Body of pancreas (tissue), 4 donors: Measurements from ENCODE around the gene MYLK4. TPM values are rescaled to one million over a fixed set of nuclear protein-coding genes. Genes with fewer than 3 reads are reported as not detected.
A peak's percentile ranks its signal among the peaks of the same experiment; 100 is the strongest.

ENCODE experiments used
- ATAC-seq: fragments of 150-250 bp; one replicate; pipeline ENCODE4 v1.9.1; 2016
- DNase-seq, 4 donors: peaks; one replicate each; pipeline ENCODE4 v3.0.0-alpha.2; 2019
- H3K27ac ChIP-seq, 4 donors: fragments of 200-600 bp; sonication (generic); 1 replicate in 3 of 4; 2 replicates in 1 of 4; pipeline versions ENCODE4 v1.5.1 to v1.6.1; 2016 to 2019; ENCODE audit warnings: mild to moderate bottlenecking in 1 of 4, mixed read lengths in 1 of 4, moderate library complexity in 1 of 4
- H3K27me3 ChIP-seq, 2 donors: fragments of 200-600 bp; sonication (generic); one replicate each; pipeline ENCODE4 v1.6.0; 2016; ENCODE audit warnings: mild to moderate bottlenecking in 1 of 2
- H3K36me3 ChIP-seq, 2 donors: fragments of 200-600 bp; sonication (generic); replicated peaks in 1 of 2; 2 replicates each; pipeline ENCODE4 v1.5.1; 2016; ENCODE audit warnings: low read depth in 2 of 2; ENCODE audit not compliant: insufficient read depth in 1 of 2
- H3K4me1 ChIP-seq: fragments of 200-600 bp; sonication (generic); one replicate; pipeline ENCODE4 v1.6.0; 2016
- H3K4me3 ChIP-seq, 2 donors: fragments of 200-600 bp; sonication (generic); 1 replicate in 1 of 2; 2 replicates in 1 of 2; pipeline ENCODE4 v1.5.1; 2016 to 2019
- H3K9me3 ChIP-seq, 3 donors: fragments of 200-600 bp; sonication (generic); 1 replicate in 2 of 3; 2 replicates in 1 of 3; pipeline ENCODE4 v1.5.1; 2016
- CTCF ChIP-seq, 7 experiments: fragments of 450-650 bp in 4 of 7; fragments of 200-600 bp in 3 of 7; sonication (generic) in 3 of 7; IDR thresholded peaks; one replicate each; pipeline ENCODE4 v1.5.1; 2016 to 2019; ENCODE audit warnings: antibody characterized with exemption in 7 of 7
- POLR2A ChIP-seq, 3 donors: fragments of 450-650 bp; IDR thresholded peaks; one replicate each; pipeline ENCODE4 v1.6.1; 2016; ENCODE audit warnings: antibody characterized with exemption in 3 of 3, mild to moderate bottlenecking in 2 of 3
- WGBS, 2 donors: methylation state at CpG; one replicate each; pipeline ENCODE4 v1.1.5; 2017; 5-methylcytosine and 5-hydroxymethylcytosine counted together
- intact Hi-C: fragments of 100-400 bp; cut with DNase I; formaldehyde crosslinking; loops from one replicate; pipeline ENCODE4 v1.15.1; 2023
- total RNA-seq, 2 donors: library from RNA; depleted of rRNA; stranded (reverse); fragments of >200 nt; gene quantifications; one replicate each; pipeline ENCODE4 v1.1.0, GENCODE V29; 2016

MYLK4 gene
- total RNA-seq, 2 donors from 2014 or later = 0.26 to 0.33 TPM

- 30 to 36% methylated on average over 9 of the region's 9 CpGs for whole genome bisulfite sequencing, 2 donors
- Histone ChIP-seq H3K27me3 (no peaks in the 10 kb centered on the region), H3K9me3 (no peaks in the 10 kb centered on the region), H3K27ac (no peak overlapping the region), H3K4me1 (peaks cover 52% of the 10 kb centered on the region), H3K4me3 (no peak overlapping the region), H3K36me3 (no peaks in the 10 kb centered on the region)
- no peak for TF ChIP-seq POLR2A (IDR thresholded peaks at IDR 0.05)
- TF ChIP-seq CTCF (IDR thresholded peaks at IDR 0.05) = no peak
- intact Hi-C loops = no loop called here
- ATAC-seq = no peak
- DNase-seq = no peak
These were observed 17.2 kb upstream of the MYLK4 start for GRCh38 chr6:2767657-2768524.

- no peak for DNase-seq
- ATAC-seq = no peak
- peak overlapping the region; percentile 69 to 90 for H3K4me3 ChIP-seq
- intact Hi-C loops = no loop called here
- TF ChIP-seq POLR2A (IDR thresholded peaks at IDR 0.05) (no peak), CTCF (IDR thresholded peaks at IDR 0.05) (peak in 2 of 7 experiments; percentile 1 to 11)
- H3K36me3 ChIP-seq = no peaks in the 10 kb centered on the region
- H3K27ac ChIP-seq = peak overlapping the region in 3 of 4 donors; percentile 89 to 96 (median 94)
- H3K9me3 ChIP-seq = no peaks in the 10 kb centered on the region
- H3K4me1 ChIP-seq = peaks cover 43% of the 10 kb centered on the region
- no peaks in the 10 kb centered on the region for H3K27me3 ChIP-seq
- WGBS, 2 donors = 3% methylated on average over 13 of the region's 13 CpGs
These were observed 16.3 kb upstream of the MYLK4 start for GRCh38 chr6:2766767-2767656.

- intact Hi-C loops = no loop called here
- no peaks in the 10 kb centered on the region for H3K36me3 ChIP-seq
- ATAC-seq (peak; percentile 25), DNase-seq (peak; percentile 56 to 60 (median 56))
- H3K4me1 ChIP-seq = peaks cover 36% of the 10 kb centered on the region
- TF ChIP-seq CTCF (IDR thresholded peaks at IDR 0.05) = no peak
- no peak for TF ChIP-seq POLR2A (IDR thresholded peaks at IDR 0.05)
- no peaks in the 10 kb centered on the region for H3K27me3 ChIP-seq
- H3K4me3 ChIP-seq = peak overlapping the region; percentile 69 to 90
- WGBS, 2 donors = 0 to 1% methylated on average over 28 to 69 of the region's 91 CpGs
- peak overlapping the region; percentile 75 to 96 (median 92) for H3K27ac ChIP-seq
- no peaks in the 10 kb centered on the region for H3K9me3 ChIP-seq
These were observed 15.4 kb upstream of the MYLK4 start for GRCh38 chr6:2765896-2766766.

- TF ChIP-seq CTCF (IDR thresholded peaks at IDR 0.05) (peak; percentile 44 to 92 (median 57)), POLR2A (IDR thresholded peaks at IDR 0.05) (peak; percentile 52 to 78 (median 54))
- H3K27me3 ChIP-seq = no peaks in the 10 kb centered on the region
- H3K36me3 ChIP-seq = no peaks in the 10 kb centered on the region
- H3K9me3 ChIP-seq = no peaks in the 10 kb centered on the region
- intact Hi-C loops = no loop called here
- peak; percentile 94 for ATAC-seq
- peak within 1 kb of the TSS; percentile 75 to 96 (median 92) for H3K27ac ChIP-seq
- 0% methylated on average over 61 of the region's 104 CpGs; no CpG with 5 or more reads in 1 of the 2 donors for WGBS, 2 donors
- peaks cover 32% of the 10 kb centered on the region for H3K4me1 ChIP-seq
- peak; percentile 98 to 99 (median 99) for DNase-seq
- peak within 1 kb of the TSS; percentile 69 to 90 for H3K4me3 ChIP-seq
These were observed 14.6 kb upstream of the MYLK4 start, which contains the start of gene WRNIP1 for GRCh38 chr6:2765166-2765895. TSS of gene WRNIP1 (plus strand) at chr6:2765393. CDS start at chr6:2765623, 230 bp downstream.
